Measurements from ENCODE around the gene PHF24. TPM values are rescaled to one million over a fixed set of nuclear protein-coding genes. Genes with fewer than 3 reads are reported as not detected.

Gene PHF24
- total and polyA plus RNA-seq, 2 of the 13 experiments (the other 11 are each of a cell fraction or from before 2014, with no cell fraction given) = 0.05 TPM; not detected in 1

DNA sequence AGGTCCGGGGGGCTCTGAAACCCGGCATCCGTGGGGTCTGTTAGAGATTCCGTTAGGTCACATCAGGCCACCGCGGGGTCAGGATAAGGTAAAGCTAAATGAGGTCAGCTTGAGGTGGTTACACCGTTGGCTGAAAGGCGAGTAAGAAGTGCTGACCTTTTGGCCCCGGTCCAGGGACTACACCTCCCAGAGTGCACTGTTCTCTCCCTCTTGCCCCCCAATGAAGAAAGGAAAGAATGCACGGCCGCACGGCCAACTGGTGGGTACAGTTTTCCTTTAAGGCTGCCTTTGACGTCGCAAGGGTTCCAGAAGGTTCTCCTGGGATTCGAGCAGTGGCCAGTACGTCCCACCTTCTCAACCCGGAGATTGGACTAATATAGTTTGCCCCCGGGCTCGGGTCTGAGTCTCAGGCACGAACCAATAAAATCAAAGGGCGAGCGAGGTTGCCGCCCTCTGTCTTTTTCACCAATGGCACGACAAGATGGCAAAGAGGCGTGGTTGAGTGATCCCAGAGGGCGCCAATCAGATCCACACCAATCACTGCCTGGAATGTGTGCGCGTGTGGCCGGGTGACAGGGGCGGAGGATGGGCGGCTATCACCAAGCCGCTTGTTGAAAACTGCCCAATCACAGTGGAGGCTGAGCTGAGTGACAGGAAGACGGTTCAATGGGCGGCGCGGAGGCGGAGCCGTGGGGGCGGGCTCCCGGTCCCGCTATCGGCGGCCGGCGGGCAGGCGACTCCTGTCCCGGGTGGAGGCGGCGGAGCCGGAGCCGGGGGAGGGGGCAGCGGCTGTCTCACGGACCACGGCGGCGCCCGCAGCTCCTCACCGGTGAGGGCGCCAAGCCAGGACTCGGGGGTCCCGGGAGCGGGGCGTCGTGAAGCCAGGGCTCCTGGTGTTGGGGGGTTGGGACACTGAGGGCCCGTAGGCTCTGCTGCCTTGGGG is 31.2 kb downstream of the PHF24 start, which contains the start of gene DNAJB5 (continued):
- TF ChIP-seq, protein P1, sequence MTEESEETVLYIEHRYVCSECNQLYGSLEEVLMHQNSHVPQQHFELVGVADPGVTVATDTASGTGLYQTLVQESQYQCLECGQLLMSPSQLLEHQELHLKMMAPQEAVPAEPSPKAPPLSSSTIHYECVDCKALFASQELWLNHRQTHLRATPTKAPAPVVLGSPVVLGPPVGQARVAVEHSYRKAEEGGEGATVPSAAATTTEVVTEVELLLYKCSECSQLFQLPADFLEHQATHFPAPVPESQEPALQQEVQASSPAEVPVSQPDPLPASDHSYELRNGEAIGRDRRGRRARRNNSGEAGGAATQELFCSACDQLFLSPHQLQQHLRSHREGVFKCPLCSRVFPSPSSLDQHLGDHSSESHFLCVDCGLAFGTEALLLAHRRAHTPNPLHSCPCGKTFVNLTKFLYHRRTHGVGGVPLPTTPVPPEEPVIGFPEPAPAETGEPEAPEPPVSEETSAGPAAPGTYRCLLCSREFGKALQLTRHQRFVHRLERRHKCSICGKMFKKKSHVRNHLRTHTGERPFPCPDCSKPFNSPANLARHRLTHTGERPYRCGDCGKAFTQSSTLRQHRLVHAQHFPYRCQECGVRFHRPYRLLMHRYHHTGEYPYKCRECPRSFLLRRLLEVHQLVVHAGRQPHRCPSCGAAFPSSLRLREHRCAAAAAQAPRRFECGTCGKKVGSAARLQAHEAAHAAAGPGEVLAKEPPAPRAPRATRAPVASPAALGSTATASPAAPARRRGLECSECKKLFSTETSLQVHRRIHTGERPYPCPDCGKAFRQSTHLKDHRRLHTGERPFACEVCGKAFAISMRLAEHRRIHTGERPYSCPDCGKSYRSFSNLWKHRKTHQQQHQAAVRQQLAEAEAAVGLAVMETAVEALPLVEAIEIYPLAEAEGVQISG (CRISPR knock-in tag; IDR thresholded peaks at IDR 0.05) = 0 out of 2 replicates have a peak, but pooled peaks have one; percentile 45
- TF ChIP-seq ZNF747 (CRISPR knock-in tag; IDR thresholded peaks at IDR 0.05; ENCODE audit: borderline replicate concordance) = 0 out of 2 replicates have a peak, but pooled peaks have one; percentile 45
- peak; percentile 53; the same call in 1 of the 2 replicates for TF ChIP-seq HCFC1 (IDR thresholded peaks at IDR 0.05; ENCODE audit: low read depth, low read length)
- TF ChIP-seq HES4 (CRISPR knock-in tag; IDR thresholded peaks at IDR 0.05; ENCODE audit: borderline replicate concordance) = 0 out of 2 replicates have a peak, but pooled peaks have one; percentile 43
- TF ChIP-seq PPARG (CRISPR knock-in tag; conservative IDR thresholded peaks at IDR 0.05) = no peak
- TF ChIP-seq GABPB1 (CRISPR knock-in tag; IDR thresholded peaks at IDR 0.05) = peak; percentile 73; the same call in 1 of the 2 replicates
- no peak for TF ChIP-seq REL (CRISPR knock-in tag; conservative IDR thresholded peaks at IDR 0.05)
- TF ChIP-seq, protein P2, sequence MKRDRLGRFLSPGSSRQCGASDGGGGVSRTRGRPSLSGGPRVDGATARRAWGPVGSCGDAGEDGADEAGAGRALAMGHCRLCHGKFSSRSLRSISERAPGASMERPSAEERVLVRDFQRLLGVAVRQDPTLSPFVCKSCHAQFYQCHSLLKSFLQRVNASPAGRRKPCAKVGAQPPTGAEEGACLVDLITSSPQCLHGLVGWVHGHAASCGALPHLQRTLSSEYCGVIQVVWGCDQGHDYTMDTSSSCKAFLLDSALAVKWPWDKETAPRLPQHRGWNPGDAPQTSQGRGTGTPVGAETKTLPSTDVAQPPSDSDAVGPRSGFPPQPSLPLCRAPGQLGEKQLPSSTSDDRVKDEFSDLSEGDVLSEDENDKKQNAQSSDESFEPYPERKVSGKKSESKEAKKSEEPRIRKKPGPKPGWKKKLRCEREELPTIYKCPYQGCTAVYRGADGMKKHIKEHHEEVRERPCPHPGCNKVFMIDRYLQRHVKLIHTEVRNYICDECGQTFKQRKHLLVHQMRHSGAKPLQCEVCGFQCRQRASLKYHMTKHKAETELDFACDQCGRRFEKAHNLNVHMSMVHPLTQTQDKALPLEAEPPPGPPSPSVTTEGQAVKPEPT (CRISPR knock-in tag; IDR thresholded peaks at IDR 0.05; ENCODE audit: low read depth) = no peak
- no peak for TF ChIP-seq EED (CRISPR knock-in tag; IDR thresholded peaks at IDR 0.05)
- TF ChIP-seq ZBTB21 (CRISPR knock-in tag; IDR thresholded peaks at IDR 0.05) = no peak
- no peak for TF ChIP-seq ERF (CRISPR knock-in tag; IDR thresholded peaks at IDR 0.05)
- peak; percentile 51; the same call in 1 of the 2 replicates for TF ChIP-seq HDAC1 (CRISPR knock-in tag; IDR thresholded peaks at IDR 0.05)
- no peak for TF ChIP-seq STAT5B (CRISPR knock-in tag; IDR thresholded peaks at IDR 0.05)
- TF ChIP-seq, protein P3, sequence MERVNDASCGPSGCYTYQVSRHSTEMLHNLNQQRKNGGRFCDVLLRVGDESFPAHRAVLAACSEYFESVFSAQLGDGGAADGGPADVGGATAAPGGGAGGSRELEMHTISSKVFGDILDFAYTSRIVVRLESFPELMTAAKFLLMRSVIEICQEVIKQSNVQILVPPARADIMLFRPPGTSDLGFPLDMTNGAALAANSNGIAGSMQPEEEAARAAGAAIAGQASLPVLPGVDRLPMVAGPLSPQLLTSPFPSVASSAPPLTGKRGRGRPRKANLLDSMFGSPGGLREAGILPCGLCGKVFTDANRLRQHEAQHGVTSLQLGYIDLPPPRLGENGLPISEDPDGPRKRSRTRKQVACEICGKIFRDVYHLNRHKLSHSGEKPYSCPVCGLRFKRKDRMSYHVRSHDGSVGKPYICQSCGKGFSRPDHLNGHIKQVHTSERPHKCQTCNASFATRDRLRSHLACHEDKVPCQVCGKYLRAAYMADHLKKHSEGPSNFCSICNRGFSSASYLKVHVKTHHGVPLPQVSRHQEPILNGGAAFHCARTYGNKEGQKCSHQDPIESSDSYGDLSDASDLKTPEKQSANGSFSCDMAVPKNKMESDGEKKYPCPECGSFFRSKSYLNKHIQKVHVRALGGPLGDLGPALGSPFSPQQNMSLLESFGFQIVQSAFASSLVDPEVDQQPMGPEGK (CRISPR knock-in tag; IDR thresholded peaks at IDR 0.05) = peak; percentile 93
- TF ChIP-seq AHR (CRISPR knock-in tag; IDR thresholded peaks at IDR 0.05) = no peak
- TF ChIP-seq, protein P4, sequence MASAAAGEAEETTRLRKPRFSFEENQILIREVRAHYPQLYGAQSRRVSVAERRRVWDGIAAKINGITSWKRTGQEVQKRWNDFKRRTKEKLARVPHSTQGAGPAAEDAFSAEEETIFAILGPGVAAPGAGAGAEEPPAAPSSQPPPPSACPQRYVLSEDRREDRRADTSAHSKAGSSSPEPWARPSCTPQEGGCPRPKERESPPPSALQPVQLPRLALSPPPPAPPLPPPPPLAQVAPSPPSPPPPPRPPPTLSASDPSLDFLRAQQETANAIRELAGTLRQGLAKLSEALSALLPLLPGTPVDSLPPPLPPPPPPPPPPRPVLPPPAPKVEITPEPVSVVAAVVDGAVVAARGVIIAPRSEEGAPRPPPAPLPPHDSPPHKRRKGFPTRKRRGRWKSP (CRISPR knock-in tag; IDR thresholded peaks at IDR 0.05) = no peak
- 0 out of 2 replicates have a peak, but pooled peaks have one; percentile 64 for TF ChIP-seq MTF2 (CRISPR knock-in tag; IDR thresholded peaks at IDR 0.05; ENCODE audit: borderline replicate concordance)
- peak; percentile 52; the same call in 1 of the 2 replicates for TF ChIP-seq HOXA3 (CRISPR knock-in tag; IDR thresholded peaks at IDR 0.05)
- TF ChIP-seq, protein P5, sequence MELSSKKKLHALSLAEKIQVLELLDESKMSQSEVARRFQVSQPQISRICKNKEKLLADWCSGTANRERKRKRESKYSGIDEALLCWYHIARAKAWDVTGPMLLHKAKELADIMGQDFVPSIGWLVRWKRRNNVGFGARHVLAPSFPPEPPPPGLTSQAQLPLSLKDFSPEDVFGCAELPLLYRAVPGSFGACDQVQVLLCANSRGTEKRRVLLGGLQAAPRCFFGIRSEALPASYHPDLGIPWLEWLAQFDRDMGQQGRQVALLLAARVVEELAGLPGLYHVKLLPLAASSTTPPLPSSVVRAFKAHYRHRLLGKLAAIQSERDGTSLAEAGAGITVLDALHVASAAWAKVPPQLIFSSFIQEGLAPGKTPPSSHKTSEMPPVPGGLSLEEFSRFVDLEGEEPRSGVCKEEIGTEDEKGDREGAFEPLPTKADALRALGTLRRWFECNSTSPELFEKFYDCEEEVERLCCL (CRISPR knock-in tag; IDR thresholded peaks at IDR 0.05; ENCODE audit: borderline replicate concordance) = no peak
- TF ChIP-seq ZNF263 (CRISPR knock-in tag; IDR thresholded peaks at IDR 0.05) = 0 out of 2 replicates have a peak, but pooled peaks have one; percentile 21
